ENCODE measurements around the gene MT1B. TPM values are rescaled to one million over a fixed set of nuclear protein-coding genes. Genes with fewer than 3 reads are reported as not detected.
"Not testable (repeated sequence)": the region's sequence is repeated elsewhere in the genome, so short reads cannot be mapped to it uniquely, and the experiment has no call there.

MT1B gene
- total RNA-seq, 4 donors from 2014 or later, result not detected

DNA sequence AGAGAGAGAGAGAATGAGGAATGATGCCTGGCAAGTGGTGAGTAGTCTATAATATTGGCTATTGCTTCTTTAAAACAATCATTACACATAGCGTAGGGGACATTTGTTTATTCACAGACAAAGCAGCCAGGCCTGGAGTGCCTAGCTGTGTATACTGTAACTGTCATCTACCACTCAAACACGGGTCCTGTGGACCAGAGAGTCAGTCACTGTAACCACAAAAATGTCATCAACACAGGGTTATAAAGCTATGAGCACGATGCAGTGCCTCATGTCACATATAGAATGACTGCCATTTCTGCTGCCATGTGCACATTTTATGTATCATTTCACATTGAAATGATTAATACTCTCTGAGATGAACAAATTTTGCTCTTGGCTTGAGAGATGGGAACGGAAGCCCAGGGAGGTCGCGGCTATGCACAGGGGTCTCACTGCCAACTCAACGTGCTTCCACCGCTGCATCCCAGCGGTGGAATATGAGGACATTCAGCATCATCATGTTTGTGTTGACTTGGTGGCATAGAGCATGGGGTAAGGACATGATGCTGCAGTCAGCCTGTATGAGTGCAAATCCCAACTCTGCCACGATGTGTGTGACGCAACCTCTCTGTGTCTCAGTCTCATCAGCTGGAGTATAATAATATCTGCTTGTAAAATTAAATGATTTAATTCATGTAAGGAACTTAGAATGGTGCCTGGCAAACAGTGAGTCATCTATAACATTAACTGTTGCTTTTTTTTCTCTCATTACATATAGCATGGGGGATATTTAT lies 21.3 kb downstream of the MT1B start:
- DNase-seq (ENCODE audit: low spot score in 2 of 2), result no peak
- Histone ChIP-seq H3K9me3 (no peaks in the 10 kb centered on the region), H3K27me3 (peaks cover 40% of the 10 kb centered on the region), H3K4me1 (peaks cover 34% of the 10 kb centered on the region), H3K36me3 (no peaks in the 10 kb centered on the region), H3K27ac (no peak overlapping the region), H3K4me3 (no peak overlapping the region)
- 79% methylated on average over 11 of the region's 11 CpGs for WGBS
- TF ChIP-seq, protein P1, sequence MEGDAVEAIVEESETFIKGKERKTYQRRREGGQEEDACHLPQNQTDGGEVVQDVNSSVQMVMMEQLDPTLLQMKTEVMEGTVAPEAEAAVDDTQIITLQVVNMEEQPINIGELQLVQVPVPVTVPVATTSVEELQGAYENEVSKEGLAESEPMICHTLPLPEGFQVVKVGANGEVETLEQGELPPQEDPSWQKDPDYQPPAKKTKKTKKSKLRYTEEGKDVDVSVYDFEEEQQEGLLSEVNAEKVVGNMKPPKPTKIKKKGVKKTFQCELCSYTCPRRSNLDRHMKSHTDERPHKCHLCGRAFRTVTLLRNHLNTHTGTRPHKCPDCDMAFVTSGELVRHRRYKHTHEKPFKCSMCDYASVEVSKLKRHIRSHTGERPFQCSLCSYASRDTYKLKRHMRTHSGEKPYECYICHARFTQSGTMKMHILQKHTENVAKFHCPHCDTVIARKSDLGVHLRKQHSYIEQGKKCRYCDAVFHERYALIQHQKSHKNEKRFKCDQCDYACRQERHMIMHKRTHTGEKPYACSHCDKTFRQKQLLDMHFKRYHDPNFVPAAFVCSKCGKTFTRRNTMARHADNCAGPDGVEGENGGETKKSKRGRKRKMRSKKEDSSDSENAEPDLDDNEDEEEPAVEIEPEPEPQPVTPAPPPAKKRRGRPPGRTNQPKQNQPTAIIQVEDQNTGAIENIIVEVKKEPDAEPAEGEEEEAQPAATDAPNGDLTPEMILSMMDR (IDR thresholded peaks at IDR 0.05), result no peak

- no peak for TF ChIP-seq POLR2AphosphoS5 (IDR thresholded peaks at IDR 0.05)
- no peak for TF ChIP-seq POLR2A (IDR thresholded peaks at IDR 0.05)
- TF ChIP-seq, protein P1 (IDR thresholded peaks at IDR 0.05), result peak; percentile 49 to 62
- H3K36me3 ChIP-seq, result no peaks in the 10 kb centered on the region
- H3K27me3 ChIP-seq, result peaks cover 33% of the 10 kb centered on the region
- H3K4me3 ChIP-seq, result no peak overlapping the region
- H3K9me3 ChIP-seq, result no peaks in the 10 kb centered on the region
- peak in 1 of 2 donors; percentile 56 for DNase-seq (ENCODE audit: low spot score in 2 of 2)
- H3K27ac ChIP-seq, result no peak overlapping the region
- H3K4me1 ChIP-seq, result peaks cover 27% of the 10 kb centered on the region
- WGBS, result 30% methylated on average over 12 of the region's 12 CpGs
These were observed 22.2 kb downstream of the MT1B start for GRCh38 chr16:56673921-56674320.

DNA sequence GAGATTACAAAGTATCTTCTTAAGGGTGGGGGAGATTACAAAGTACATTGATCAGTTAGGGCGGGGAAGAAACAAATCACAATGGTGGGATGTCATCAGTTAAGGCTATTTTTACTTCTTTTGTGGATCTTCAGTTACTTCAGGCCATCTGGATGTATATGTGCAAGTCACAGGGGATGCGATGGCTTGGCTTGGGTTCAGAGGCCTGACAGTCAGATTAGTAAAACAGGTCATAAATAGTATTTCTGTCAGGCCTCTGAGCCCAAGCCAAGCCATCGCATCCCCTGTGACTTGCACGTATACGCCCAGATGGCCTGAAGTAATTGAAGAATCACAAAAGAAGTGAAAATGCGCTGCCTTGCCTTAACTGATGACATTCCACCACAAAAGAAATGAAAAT lies 22.9 kb downstream of the MT1B start:
- peaks cover 21% of the 10 kb centered on the region for H3K4me1 ChIP-seq
- H3K4me3 ChIP-seq; H3K36me3 ChIP-seq; H3K9me3 ChIP-seq; DNase-seq (ENCODE audit: low spot score in 2 of 2); H3K27ac ChIP-seq: not testable (repeated sequence)
- WGBS, result 69% methylated on average over 6 of the region's 6 CpGs
- H3K27me3 ChIP-seq, result peaks cover 26% of the 10 kb centered on the region

- no peaks in the 10 kb centered on the region for H3K36me3 ChIP-seq
- H3K4me1 ChIP-seq, result peaks cover 13% of the 10 kb centered on the region
- H3K27me3 ChIP-seq, result peaks cover 15% of the 10 kb centered on the region
- no peak overlapping the region for H3K27ac ChIP-seq
- peak overlapping the region; percentile 9 for H3K4me3 ChIP-seq
- DNase-seq (ENCODE audit: low spot score in 2 of 2), result no peak
- H3K9me3 ChIP-seq, result no peaks in the 10 kb centered on the region
- 38% methylated on average over 31 of the region's 32 CpGs for WGBS
- no peak for TF ChIP-seq POLR2A (IDR thresholded peaks at IDR 0.05)
- TF ChIP-seq, protein P1 (IDR thresholded peaks at IDR 0.05), result no peak
These were observed 24.1 kb downstream of the MT1B start for GRCh38 chr16:56675685-56676210.

- TF ChIP-seq POLR2AphosphoS5 (IDR thresholded peaks at IDR 0.05), result no peak
- no peak for TF ChIP-seq POLR2A (IDR thresholded peaks at IDR 0.05)
- TF ChIP-seq, protein P1 (IDR thresholded peaks at IDR 0.05), result no peak
- TF ChIP-seq EP300 (IDR thresholded peaks at IDR 0.05), result no peak
- peaks cover 25% of the 10 kb centered on the region for H3K4me1 ChIP-seq
- no peaks in the 10 kb centered on the region for H3K9me3 ChIP-seq
- H3K36me3 ChIP-seq, result no peaks in the 10 kb centered on the region
- H3K4me3 ChIP-seq, result no peak overlapping the region
- no peak for DNase-seq (ENCODE audit: low spot score in 2 of 2)
- WGBS, result 75% methylated on average over 3 of the region's 3 CpGs
- no peak overlapping the region for H3K27ac ChIP-seq
- H3K27me3 ChIP-seq, result peaks cover 8% of the 10 kb centered on the region
These were observed 25.8 kb downstream of the MT1B start for GRCh38 chr16:56677474-56677873.
